HepG2 (cell line): Measurements from ENCODE around the gene MSRB2.
"Not testable (repeated sequence)": the region's sequence is repeated elsewhere in the genome, so short reads cannot be mapped to it uniquely, and the experiment has no call there.

Experiments
- ARNT ChIP-seq: fragments of 450-650 bp; IDR thresholded peaks from 2 replicates; pipeline ENCODE4 v1.6.1; 2017
- BCL3 ChIP-seq: sonication (generic); formaldehyde crosslinking; IDR thresholded peaks from 2 replicates; pipeline ENCODE4 v1.5.1; 2020; ENCODE audit warnings: mild to moderate bottlenecking, missing genetic modification reagents, moderate library complexity
- CCAR2 ChIP-seq: fragments of 200-400 bp; formaldehyde crosslinking; optimal IDR thresholded peaks from 2 replicates; pipeline ENCODE3; 2018; ENCODE audit warnings: low read depth, mild to moderate bottlenecking, low read length, moderate library complexity
- PAX8 ChIP-seq: sonication (generic); formaldehyde crosslinking; IDR thresholded peaks from 2 replicates; pipeline ENCODE4 v1.8.0; 2022; ENCODE audit warnings: mild to moderate bottlenecking, missing genetic modification reagents, borderline replicate concordance
- POLR2A ChIP-seq, 2 experiments: IDR thresholded peaks; 2 replicates each; pipeline ENCODE4 v1.6.1; 2011; ENCODE audit warnings: low read depth in 2 of 2, low read length in 2 of 2, mild to moderate bottlenecking in 1 of 2, moderate library complexity in 1 of 2; ENCODE audit not compliant: insufficient read depth in 1 of 2
- ZNF230 ChIP-seq: sonication (generic); formaldehyde crosslinking; IDR thresholded peaks from 2 replicates; pipeline ENCODE4 v1.4.0; 2020; ENCODE audit warnings: mild to moderate bottlenecking, missing genetic modification reagents
- TF ChIP-seq, protein P1 (sequence below): sonication (generic); formaldehyde crosslinking; IDR thresholded peaks from 2 replicates; pipeline ENCODE4 v1.4.0; 2020; ENCODE audit warnings: missing genetic modification reagents
- TF ChIP-seq, protein P2 (sequence below): sonication (generic); formaldehyde crosslinking; IDR thresholded peaks from 2 replicates; pipeline ENCODE4 v1.5.0; 2020; ENCODE audit warnings: mild to moderate bottlenecking, missing genetic modification reagents, moderate library complexity

DNA sequence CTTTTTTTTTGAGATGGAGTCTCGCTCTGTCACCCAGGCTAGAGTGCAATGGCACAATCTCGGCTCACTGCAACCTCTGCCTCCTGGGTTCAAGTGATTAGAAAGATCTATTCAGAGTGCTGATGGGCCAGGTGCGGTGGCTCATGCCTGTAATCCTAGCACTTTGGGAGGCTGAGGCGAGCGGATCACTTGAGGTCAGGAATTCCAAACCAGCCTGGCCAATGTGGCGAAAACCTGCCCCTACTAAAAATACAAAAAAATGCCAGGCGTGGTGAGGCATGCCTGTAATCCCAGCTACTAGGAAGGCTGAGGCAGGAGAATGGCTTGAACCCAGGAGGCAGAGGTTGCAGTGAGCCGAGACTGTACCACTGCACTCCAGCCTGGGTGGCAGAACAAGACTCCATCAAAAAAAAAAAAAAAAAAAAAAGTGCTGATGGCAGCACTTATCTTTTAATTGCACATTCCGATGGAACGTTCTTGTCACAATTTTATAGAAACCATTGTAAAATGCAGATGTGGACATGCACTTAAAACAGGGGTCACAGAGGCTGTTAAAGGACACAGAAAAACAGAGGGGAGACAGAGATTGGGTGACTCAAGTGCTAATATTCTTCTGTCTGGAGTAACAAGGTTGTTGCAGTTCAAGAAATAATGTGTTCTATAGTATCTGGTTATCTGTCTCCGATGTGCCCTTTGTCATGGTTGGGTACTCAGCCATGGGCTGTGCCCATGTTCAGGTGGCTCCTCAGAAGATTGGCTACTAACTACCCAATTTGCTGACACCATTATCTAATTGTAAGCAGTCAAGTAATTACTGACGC, 25.1 kb upstream of the MSRB2 start:
- TF ChIP-seq PAX8 (CRISPR knock-in tag); POLR2A (IDR thresholded peaks at IDR 0.05; ENCODE audit: insufficient read depth in 1 of 2, low read depth in 2 of 2, low read length in 2 of 2); ZNF230 (CRISPR knock-in tag); ARNT; CCAR2; BCL3 (CRISPR knock-in tag): not testable (repeated sequence)
- TF ChIP-seq, protein P1, sequence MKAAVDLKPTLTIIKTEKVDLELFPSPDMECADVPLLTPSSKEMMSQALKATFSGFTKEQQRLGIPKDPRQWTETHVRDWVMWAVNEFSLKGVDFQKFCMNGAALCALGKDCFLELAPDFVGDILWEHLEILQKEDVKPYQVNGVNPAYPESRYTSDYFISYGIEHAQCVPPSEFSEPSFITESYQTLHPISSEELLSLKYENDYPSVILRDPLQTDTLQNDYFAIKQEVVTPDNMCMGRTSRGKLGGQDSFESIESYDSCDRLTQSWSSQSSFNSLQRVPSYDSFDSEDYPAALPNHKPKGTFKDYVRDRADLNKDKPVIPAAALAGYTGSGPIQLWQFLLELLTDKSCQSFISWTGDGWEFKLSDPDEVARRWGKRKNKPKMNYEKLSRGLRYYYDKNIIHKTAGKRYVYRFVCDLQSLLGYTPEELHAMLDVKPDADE (CRISPR knock-in tag) = not testable (repeated sequence)
- TF ChIP-seq, protein P2, sequence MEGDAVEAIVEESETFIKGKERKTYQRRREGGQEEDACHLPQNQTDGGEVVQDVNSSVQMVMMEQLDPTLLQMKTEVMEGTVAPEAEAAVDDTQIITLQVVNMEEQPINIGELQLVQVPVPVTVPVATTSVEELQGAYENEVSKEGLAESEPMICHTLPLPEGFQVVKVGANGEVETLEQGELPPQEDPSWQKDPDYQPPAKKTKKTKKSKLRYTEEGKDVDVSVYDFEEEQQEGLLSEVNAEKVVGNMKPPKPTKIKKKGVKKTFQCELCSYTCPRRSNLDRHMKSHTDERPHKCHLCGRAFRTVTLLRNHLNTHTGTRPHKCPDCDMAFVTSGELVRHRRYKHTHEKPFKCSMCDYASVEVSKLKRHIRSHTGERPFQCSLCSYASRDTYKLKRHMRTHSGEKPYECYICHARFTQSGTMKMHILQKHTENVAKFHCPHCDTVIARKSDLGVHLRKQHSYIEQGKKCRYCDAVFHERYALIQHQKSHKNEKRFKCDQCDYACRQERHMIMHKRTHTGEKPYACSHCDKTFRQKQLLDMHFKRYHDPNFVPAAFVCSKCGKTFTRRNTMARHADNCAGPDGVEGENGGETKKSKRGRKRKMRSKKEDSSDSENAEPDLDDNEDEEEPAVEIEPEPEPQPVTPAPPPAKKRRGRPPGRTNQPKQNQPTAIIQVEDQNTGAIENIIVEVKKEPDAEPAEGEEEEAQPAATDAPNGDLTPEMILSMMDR (CRISPR knock-in tag) = not testable (repeated sequence)
